GM23338 (cell line): ENCODE results near the gene CARD9.

Source experiments
- ETS1 ChIP-seq: IDR thresholded peaks from 2 replicates; pipeline ENCODE4 v1.6.1; 2016; ENCODE audit warnings: antibody characterized with exemption
- EZH2 ChIP-seq: fragments of 200-600 bp; sonication (generic); IDR thresholded peaks from one replicate; pipeline ENCODE4 v1.8.0; 2017; ENCODE audit warnings: antibody characterized with exemption, mild to moderate bottlenecking, low read depth; ENCODE audit not compliant: unreplicated experiment
- EZH2phosphoT487 ChIP-seq: fragments of 200-600 bp; sonication (generic); IDR thresholded peaks from one replicate; pipeline ENCODE4 v1.8.1; 2018; ENCODE audit warnings: antibody characterized with exemption; ENCODE audit not compliant: unreplicated experiment
- NANOG ChIP-seq: IDR thresholded peaks from 2 replicates; pipeline ENCODE4 v1.6.1; 2016; ENCODE audit warnings: antibody characterized with exemption, borderline replicate concordance
- POLR2AphosphoS5 ChIP-seq: IDR thresholded peaks from 2 replicates; pipeline ENCODE4 v1.6.1; 2016; ENCODE audit warnings: antibody characterized with exemption, low read depth
- REST ChIP-seq: IDR thresholded peaks from one replicate; pipeline ENCODE4 v1.6.1; 2018; ENCODE audit warnings: antibody characterized with exemption; ENCODE audit not compliant: unreplicated experiment
- STAT1 ChIP-seq: IDR thresholded peaks from one replicate; pipeline ENCODE4 v1.6.1; 2016; ENCODE audit warnings: antibody characterized with exemption; ENCODE audit not compliant: unreplicated experiment
- ZNF462 ChIP-seq: fragments of 250-450 bp; sonication (Bioruptor Pico); IDR thresholded peaks from 2 replicates; pipeline ENCODE4 v1.5.0; 2020; ENCODE audit warnings: mild to moderate bottlenecking, moderate library complexity
- TF ChIP-seq, protein P1 (sequence below), 2 experiments: fragments of 200-600 bp in 1 of 2; sonication (generic) in 1 of 2; conservative IDR thresholded peaks; 2 replicates each; pipeline versions ENCODE4 v1.5.1 to v1.6.1; 2016 to 2017; ENCODE audit warnings: antibody characterized with exemption in 2 of 2, low read depth in 2 of 2, mild to moderate bottlenecking in 2 of 2, moderate library complexity in 1 of 2

GRCh38 chr9:136327304-136327974 is 46.0 kb downstream of the CARD9 start, which contains the start of gene GPSM1:
- TF ChIP-seq, protein P1, sequence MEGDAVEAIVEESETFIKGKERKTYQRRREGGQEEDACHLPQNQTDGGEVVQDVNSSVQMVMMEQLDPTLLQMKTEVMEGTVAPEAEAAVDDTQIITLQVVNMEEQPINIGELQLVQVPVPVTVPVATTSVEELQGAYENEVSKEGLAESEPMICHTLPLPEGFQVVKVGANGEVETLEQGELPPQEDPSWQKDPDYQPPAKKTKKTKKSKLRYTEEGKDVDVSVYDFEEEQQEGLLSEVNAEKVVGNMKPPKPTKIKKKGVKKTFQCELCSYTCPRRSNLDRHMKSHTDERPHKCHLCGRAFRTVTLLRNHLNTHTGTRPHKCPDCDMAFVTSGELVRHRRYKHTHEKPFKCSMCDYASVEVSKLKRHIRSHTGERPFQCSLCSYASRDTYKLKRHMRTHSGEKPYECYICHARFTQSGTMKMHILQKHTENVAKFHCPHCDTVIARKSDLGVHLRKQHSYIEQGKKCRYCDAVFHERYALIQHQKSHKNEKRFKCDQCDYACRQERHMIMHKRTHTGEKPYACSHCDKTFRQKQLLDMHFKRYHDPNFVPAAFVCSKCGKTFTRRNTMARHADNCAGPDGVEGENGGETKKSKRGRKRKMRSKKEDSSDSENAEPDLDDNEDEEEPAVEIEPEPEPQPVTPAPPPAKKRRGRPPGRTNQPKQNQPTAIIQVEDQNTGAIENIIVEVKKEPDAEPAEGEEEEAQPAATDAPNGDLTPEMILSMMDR (conservative IDR thresholded peaks at IDR 0.05; ENCODE audit: low read depth in 2 of 2): no peak
- no peak for TF ChIP-seq EZH2phosphoT487
- TF ChIP-seq EZH2: no peak
- TF ChIP-seq POLR2AphosphoS5: peak; percentile 34; the same call in 1 of the 2 replicates
- no peak for TF ChIP-seq NANOG
- no peak for TF ChIP-seq REST
- TF ChIP-seq STAT1: no peak
- no peak for TF ChIP-seq ZNF462 (CRISPR knock-in tag)
- no peak for TF ChIP-seq ETS1
